ENCODE results near the gene VCAN.

GRCh38 chr5:83503662-83504061 is 32.1 kb downstream of the VCAN start:
- no peak for TF ChIP-seq POLR2A (IDR thresholded peaks at IDR 0.05)
- no peak for TF ChIP-seq CTCF (IDR thresholded peaks at IDR 0.05 in 8 of 11, conservative IDR thresholded peaks at IDR 0.05 in 3 of 11)
- no peak for TF ChIP-seq POLR2AphosphoS5 (IDR thresholded peaks at IDR 0.05)

All from spleen (tissue), 7 donors.